HepG2 (cell line): ENCODE measurements around the gene GLTPD2. TPM values are rescaled to one million over a fixed set of nuclear protein-coding genes. Genes with fewer than 3 reads are reported as not detected.
A peak's percentile ranks its signal among the peaks of the same experiment; 100 is the strongest.

Source experiments
- ATAD3A ChIP-seq: sonication (generic); formaldehyde crosslinking; IDR thresholded peaks from 2 replicates; pipeline ENCODE4 v1.4.0; 2020; ENCODE audit warnings: missing genetic modification reagents
- CCDC6 ChIP-seq: sonication (generic); formaldehyde crosslinking; IDR thresholded peaks from 2 replicates; pipeline ENCODE4 v1.8.1; 2022; ENCODE audit warnings: mild to moderate bottlenecking, missing genetic modification reagents, moderate library complexity
- EP300 ChIP-seq, 3 experiments: sonication (generic) in 1 of 3; formaldehyde crosslinking in 1 of 3; IDR thresholded peaks; 2 replicates each; pipeline versions ENCODE4 v1.5.1 to v1.6.1; 2011 to 2020; ENCODE audit warnings: low read depth in 2 of 3, low read length in 2 of 3, borderline replicate concordance in 1 of 3, improper control_type of control experiment in 1 of 3, mild to moderate bottlenecking in 1 of 3, missing genetic modification reagents in 1 of 3, moderate library complexity in 1 of 3
- HDAC1 ChIP-seq: sonication (generic); formaldehyde crosslinking; IDR thresholded peaks from 2 replicates; pipeline ENCODE4 v1.5.1; 2020; ENCODE audit warnings: mild to moderate bottlenecking, missing genetic modification reagents
- MTA3 ChIP-seq: sonication (generic); formaldehyde crosslinking; IDR thresholded peaks from 2 replicates; pipeline ENCODE4 v1.4.0; 2020; ENCODE audit warnings: missing genetic modification reagents
- MYNN ChIP-seq: sonication (generic); formaldehyde crosslinking; IDR thresholded peaks from 2 replicates; pipeline ENCODE4 v1.4.0; 2020; ENCODE audit warnings: mild to moderate bottlenecking, low read depth, missing genetic modification reagents
- PAF1 ChIP-seq: IDR thresholded peaks from 2 replicates; pipeline ENCODE4 v1.6.1; 2016; ENCODE audit warnings: missing genetic modification reagents, missing compliant biosample characterization
- PCBP1 ChIP-seq: fragments of 200-400 bp; formaldehyde crosslinking; IDR thresholded peaks from 2 replicates; pipeline ENCODE4 v1.6.1; 2017; ENCODE audit warnings: mild to moderate bottlenecking, low read depth, low read length, borderline replicate concordance
- SOX13 ChIP-seq, 3 experiments: fragments of 450-650 bp in 1 of 3; sonication (generic) in 1 of 3; formaldehyde crosslinking in 1 of 3; IDR thresholded peaks in 2 of 3; conservative IDR thresholded peaks in 1 of 3; 2 replicates each; pipeline versions ENCODE4 v1.5.0 to v1.6.1; 2016 to 2020; ENCODE audit warnings: antibody characterized with exemption in 1 of 3, mild to moderate bottlenecking in 1 of 3, missing compliant biosample characterization in 1 of 3, missing genetic modification reagents in 1 of 3, moderate library complexity in 1 of 3
- TEAD2 ChIP-seq: sonication (generic); formaldehyde crosslinking; IDR thresholded peaks from 2 replicates; pipeline ENCODE4 v1.9.0; 2021; ENCODE audit warnings: missing genetic modification reagents
- ZNF12 ChIP-seq: sonication (generic); formaldehyde crosslinking; IDR thresholded peaks from 2 replicates; pipeline ENCODE4 v1.5.0; 2020; ENCODE audit warnings: missing genetic modification reagents
- ZNF337 ChIP-seq: sonication (generic); formaldehyde crosslinking; IDR thresholded peaks from 2 replicates; pipeline ENCODE4 v1.5.1; 2020; ENCODE audit warnings: missing genetic modification reagents, low read depth, mild to moderate bottlenecking, borderline replicate concordance
- ZNF441 ChIP-seq: sonication (generic); formaldehyde crosslinking; IDR thresholded peaks from 2 replicates; pipeline ENCODE4 v1.7.0; 2021; ENCODE audit warnings: missing genetic modification reagents, borderline replicate concordance
- ZNF460 ChIP-seq: sonication (generic); formaldehyde crosslinking; IDR thresholded peaks from 2 replicates; pipeline ENCODE4 v1.5.1; 2020; ENCODE audit warnings: missing genetic modification reagents, mild to moderate bottlenecking, borderline replicate concordance
- ZNF530 ChIP-seq: sonication (generic); formaldehyde crosslinking; IDR thresholded peaks from 2 replicates; pipeline ENCODE4 v1.5.0; 2020; ENCODE audit warnings: low read depth, mild to moderate bottlenecking, missing genetic modification reagents
- ZNF678 ChIP-seq: sonication (generic); formaldehyde crosslinking; IDR thresholded peaks from 2 replicates; pipeline ENCODE4 v1.4.0; 2020; ENCODE audit warnings: mild to moderate bottlenecking, missing genetic modification reagents
- ZNF713 ChIP-seq: sonication (generic); formaldehyde crosslinking; IDR thresholded peaks from 2 replicates; pipeline ENCODE4 v1.4.0; 2020; ENCODE audit warnings: mild to moderate bottlenecking, missing genetic modification reagents
- ZNF816 ChIP-seq: sonication (generic); formaldehyde crosslinking; IDR thresholded peaks from 2 replicates; pipeline ENCODE4 v1.8.0; 2022; ENCODE audit warnings: missing genetic modification reagents, mild to moderate bottlenecking, borderline replicate concordance
- polyA plus RNA-seq, 8 experiments: library from polyadenylated mRNA; depleted of rRNA in 3 of 8; stranded (reverse) in 7 of 8; unstranded in 1 of 8; fragments of >200 nt; fragmentation: Illumina TruSeq in 4 of 8; extraction: Trizol in 4 of 8; gene quantifications; 2 replicates each; pipeline versions ENCODE4 v1.2.1 to v1.2.3, GENCODE V29; 2011 to 2016; ENCODE audit warnings: low read depth in 4 of 8, missing spikeins in 1 of 8, mixed read lengths in 1 of 8; ENCODE audit not compliant: insufficient read depth in 1 of 8
- total RNA-seq, 5 experiments: library from RNA; depleted of rRNA; stranded (reverse); fragments of >200 nt; fragmentation: Illumina TruSeq; extraction: Trizol; gene quantifications; 2 replicates each; pipeline ENCODE4 v1.2.3, GENCODE V29; 2016; ENCODE audit warnings: low read depth in 1 of 5
- TF ChIP-seq, protein P1 (sequence below): IDR thresholded peaks from 2 replicates; pipeline ENCODE4 v1.6.1; 2018; ENCODE audit warnings: missing genetic modification reagents, mild to moderate bottlenecking, missing compliant biosample characterization
- TF ChIP-seq, protein P2 (sequence below): IDR thresholded peaks from 2 replicates; pipeline ENCODE4 v1.6.1; 2016; ENCODE audit warnings: missing biosample characterization, missing genetic modification reagents, low read depth
- TF ChIP-seq, protein P3 (sequence below): fragments of 450-650 bp; IDR thresholded peaks from 2 replicates; pipeline ENCODE4 v1.6.1; 2017; ENCODE audit warnings: mild to moderate bottlenecking
- TF ChIP-seq, protein P4 (sequence below): sonication (generic); formaldehyde crosslinking; IDR thresholded peaks from 2 replicates; pipeline ENCODE4 v1.5.0; 2020; ENCODE audit warnings: missing genetic modification reagents

The GLTPD2 gene
- total and polyA plus RNA-seq, 2 of the 13 experiments (the other 11 are each of a cell fraction or from before 2014, with no cell fraction given), result 7.5 to 12.9 TPM

DNA sequence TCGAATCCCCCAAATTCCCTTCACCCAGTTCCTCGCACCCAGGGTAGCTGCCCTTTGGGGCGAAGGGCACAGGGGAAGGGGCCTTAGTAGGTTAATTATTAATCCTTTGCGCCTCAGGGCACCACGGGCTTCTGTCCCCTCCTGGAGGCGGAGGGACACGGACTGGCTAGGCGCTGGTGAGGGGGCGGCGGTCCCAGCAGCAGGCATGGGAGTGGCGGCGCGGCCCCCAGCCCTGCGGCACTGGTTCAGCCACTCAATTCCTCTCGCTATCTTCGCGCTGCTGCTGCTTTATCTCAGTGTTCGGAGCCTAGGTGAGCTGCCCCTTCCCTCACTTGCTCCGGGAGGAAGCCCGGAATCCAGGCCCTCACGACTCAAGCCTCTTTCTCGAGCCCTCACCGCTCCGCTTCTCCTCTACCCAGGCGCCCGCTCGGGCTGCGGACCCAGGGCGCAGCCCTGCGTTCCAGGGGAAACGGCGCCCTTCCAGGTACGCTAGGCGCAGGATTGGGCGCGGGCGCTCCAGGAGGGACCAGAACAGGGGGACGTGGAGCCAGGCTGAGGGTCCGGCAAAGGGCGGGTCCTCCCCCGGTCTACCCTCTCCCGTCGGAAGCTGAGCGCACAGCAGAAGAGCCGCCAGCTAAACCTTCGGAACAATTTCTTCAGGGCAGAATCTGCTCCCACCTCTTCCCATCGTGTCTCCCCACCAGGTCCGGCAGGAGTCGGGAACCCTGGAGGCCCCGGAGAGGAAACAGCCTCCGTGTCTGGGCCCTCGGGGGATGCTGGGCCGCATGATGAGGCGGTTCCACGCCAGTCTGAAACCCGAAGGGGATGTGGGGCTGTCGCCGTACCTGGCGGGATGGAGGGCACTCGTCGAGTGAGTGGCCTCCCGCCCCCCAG lies at the start of gene GLTPD2 (continued):
- TF ChIP-seq, protein P1, sequence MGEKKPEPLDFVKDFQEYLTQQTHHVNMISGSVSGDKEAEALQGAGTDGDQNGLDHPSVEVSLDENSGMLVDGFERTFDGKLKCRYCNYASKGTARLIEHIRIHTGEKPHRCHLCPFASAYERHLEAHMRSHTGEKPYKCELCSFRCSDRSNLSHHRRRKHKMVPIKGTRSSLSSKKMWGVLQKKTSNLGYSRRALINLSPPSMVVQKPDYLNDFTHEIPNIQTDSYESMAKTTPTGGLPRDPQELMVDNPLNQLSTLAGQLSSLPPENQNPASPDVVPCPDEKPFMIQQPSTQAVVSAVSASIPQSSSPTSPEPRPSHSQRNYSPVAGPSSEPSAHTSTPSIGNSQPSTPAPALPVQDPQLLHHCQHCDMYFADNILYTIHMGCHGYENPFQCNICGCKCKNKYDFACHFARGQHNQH (CRISPR knock-in tag), result no peak; the same call in 1 of the 2 replicates
- TF ChIP-seq ZNF530 (CRISPR knock-in tag) (no peak), SOX13 (IDR thresholded peaks at IDR 0.05) (no peak), SOX13 (CRISPR knock-in tag; conservative IDR thresholded peaks at IDR 0.05 in 1 of 2, IDR thresholded peaks at IDR 0.05 in 1 of 2) (peak in 1 of 2 experiments; percentile 77; a peak in 2 of 4 replicates), ZNF12 (CRISPR knock-in tag) (no peak; the same call in 1 of the 2 replicates), ZNF816 (peak; percentile 82), PAF1 (no peak), ZNF337 (CRISPR knock-in tag) (no peak), ZNF460 (CRISPR knock-in tag) (peak; percentile 22; the same call in 1 of the 2 replicates), PCBP1 (0 out of 2 replicates have a peak, but pooled peaks have one; percentile 67), ZNF713 (CRISPR knock-in tag) (no peak), CCDC6 (CRISPR knock-in tag) (no peak; the same call in 1 of the 2 replicates), TEAD2 (CRISPR knock-in tag) (no peak), MTA3 (no peak), HDAC1 (CRISPR knock-in tag) (peak; percentile 56), ATAD3A (CRISPR knock-in tag) (no peak), MYNN (CRISPR knock-in tag) (no peak), EP300 (IDR thresholded peaks at IDR 0.05; ENCODE audit: low read depth in 2 of 2, low read length in 2 of 2) (no peak; a peak in 1 of 4 replicates), EP300 (CRISPR knock-in tag; IDR thresholded peaks at IDR 0.05; ENCODE audit: borderline replicate concordance) (no peak), ZNF441 (CRISPR knock-in tag) (no peak), ZNF678 (CRISPR knock-in tag) (no peak)
- TF ChIP-seq, protein P2, sequence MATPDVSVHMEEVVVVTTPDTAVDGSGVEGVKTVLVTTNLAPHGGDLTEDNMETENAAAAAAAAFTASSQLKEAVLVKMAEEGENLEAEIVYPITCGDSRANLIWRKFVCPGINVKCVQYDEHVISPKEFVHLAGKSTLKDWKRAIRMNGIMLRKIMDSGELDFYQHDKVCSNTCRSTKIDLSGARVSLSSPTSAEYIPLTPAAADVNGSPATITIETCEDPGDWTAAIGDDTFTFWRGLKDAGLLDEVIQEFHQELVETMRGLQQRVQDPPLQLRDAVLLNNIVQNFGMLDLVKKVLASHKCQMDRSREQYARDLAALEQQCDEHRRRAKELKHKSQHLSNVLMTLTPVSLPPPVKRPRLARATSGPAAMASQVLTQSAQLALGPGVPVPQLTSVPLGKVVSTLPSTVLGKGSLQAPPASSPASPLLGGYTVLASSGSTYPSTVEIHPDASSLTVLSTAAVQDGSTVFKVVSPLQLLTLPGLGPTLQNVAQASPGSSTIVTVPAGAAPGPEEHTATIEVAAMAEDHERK (CRISPR knock-in tag), result no peak
- TF ChIP-seq, protein P3, sequence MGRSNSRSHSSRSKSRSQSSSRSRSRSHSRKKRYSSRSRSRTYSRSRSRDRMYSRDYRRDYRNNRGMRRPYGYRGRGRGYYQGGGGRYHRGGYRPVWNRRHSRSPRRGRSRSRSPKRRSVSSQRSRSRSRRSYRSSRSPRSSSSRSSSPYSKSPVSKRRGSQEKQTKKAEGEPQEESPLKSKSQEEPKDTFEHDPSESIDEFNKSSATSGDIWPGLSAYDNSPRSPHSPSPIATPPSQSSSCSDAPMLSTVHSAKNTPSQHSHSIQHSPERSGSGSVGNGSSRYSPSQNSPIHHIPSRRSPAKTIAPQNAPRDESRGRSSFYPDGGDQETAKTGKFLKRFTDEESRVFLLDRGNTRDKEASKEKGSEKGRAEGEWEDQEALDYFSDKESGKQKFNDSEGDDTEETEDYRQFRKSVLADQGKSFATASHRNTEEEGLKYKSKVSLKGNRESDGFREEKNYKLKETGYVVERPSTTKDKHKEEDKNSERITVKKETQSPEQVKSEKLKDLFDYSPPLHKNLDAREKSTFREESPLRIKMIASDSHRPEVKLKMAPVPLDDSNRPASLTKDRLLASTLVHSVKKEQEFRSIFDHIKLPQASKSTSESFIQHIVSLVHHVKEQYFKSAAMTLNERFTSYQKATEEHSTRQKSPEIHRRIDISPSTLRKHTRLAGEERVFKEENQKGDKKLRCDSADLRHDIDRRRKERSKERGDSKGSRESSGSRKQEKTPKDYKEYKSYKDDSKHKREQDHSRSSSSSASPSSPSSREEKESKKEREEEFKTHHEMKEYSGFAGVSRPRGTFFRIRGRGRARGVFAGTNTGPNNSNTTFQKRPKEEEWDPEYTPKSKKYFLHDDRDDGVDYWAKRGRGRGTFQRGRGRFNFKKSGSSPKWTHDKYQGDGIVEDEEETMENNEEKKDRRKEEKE, result no peak
- TF ChIP-seq, protein P4, sequence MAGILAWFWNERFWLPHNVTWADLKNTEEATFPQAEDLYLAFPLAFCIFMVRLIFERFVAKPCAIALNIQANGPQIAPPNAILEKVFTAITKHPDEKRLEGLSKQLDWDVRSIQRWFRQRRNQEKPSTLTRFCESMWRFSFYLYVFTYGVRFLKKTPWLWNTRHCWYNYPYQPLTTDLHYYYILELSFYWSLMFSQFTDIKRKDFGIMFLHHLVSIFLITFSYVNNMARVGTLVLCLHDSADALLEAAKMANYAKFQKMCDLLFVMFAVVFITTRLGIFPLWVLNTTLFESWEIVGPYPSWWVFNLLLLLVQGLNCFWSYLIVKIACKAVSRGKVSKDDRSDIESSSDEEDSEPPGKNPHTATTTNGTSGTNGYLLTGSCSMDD, result no peak
